GM12878 (cell line): ENCODE measurements around the gene FABP1. TPM values are rescaled to one million over a fixed set of nuclear protein-coding genes. Genes with fewer than 3 reads are reported as not detected.

ENCODE experiments used
- ATAC-seq: fragments of 200-7000 bp; cut with Tn5 transposase; 3 replicates; pipeline ENCODE4 v1.9.1; 2020; ENCODE audit warnings: mild to moderate bottlenecking, moderate library complexity
- BruUV-seq: library from RNA; stranded (reverse); fragments of 400-500 nt; replicated peaks from 2 replicates; lab custom pipeline; 2021; lab: Mats Ljungman, UMichigan
- CTCF ChIA-PET: fragments of 300-600 bp; sonication (Branson Sonifier 250); formaldehyde crosslinking; extraction: SDS; loops from one replicate; lab custom pipeline; 2021; ENCODE audit warnings: inconsistent platforms; lab: Yijun Ruan, JAX
- POLR2A ChIA-PET: fragments of 350-600 bp; formaldehyde crosslinking; extraction: SDS; loops from one replicate; lab custom pipeline; 2021; ENCODE audit warnings: inconsistent platforms; lab: Charles Lee
- RAD21 ChIA-PET: fragments of 300-600 bp; sonication (Branson Sonifier 250); formaldehyde crosslinking; loops from one replicate; lab custom pipeline; 2023; ENCODE audit warnings: antibody characterized with exemption; ENCODE audit not compliant: unreplicated experiment; lab: Charles Lee
- SMC1A ChIA-PET: fragments of 300-600 bp; sonication (Branson Sonifier 250); formaldehyde crosslinking; loops from one replicate; lab custom pipeline; 2023; ENCODE audit not compliant: unreplicated experiment, uncharacterized antibody; lab: Charles Lee
- DNase-seq: peaks from one replicate; pipeline ENCODE4 v3.0.0-alpha.2; 2011; ENCODE audit warnings: low read depth, low spot score
- FAIRE-seq: peaks from 3 replicates; lab custom pipeline; 2011; peaks lifted over from hg19 to GRCh38; lab: Jason Lieb, UNC
- H2AFZ ChIP-seq: 2 replicates; pipeline ENCODE4 v1.6.0; 2011; ENCODE audit warnings: low read depth, low read length, control low read depth; ENCODE audit not compliant: control insufficient read depth
- H3K27ac ChIP-seq: 2 replicates; pipeline ENCODE4 v1.5.1; 2011; ENCODE audit warnings: control low read depth; ENCODE audit not compliant: control insufficient read depth, insufficient read depth
- H3K27me3 ChIP-seq, 2 experiments: replicated peaks in 1 of 2; 2 replicates each; pipeline versions ENCODE4 v1.6.0 to v1.6.1; 2011; ENCODE audit warnings: low read length in 1 of 2; ENCODE audit not compliant: control insufficient read depth in 2 of 2, insufficient read depth in 2 of 2
- H3K36me3 ChIP-seq, 2 experiments: 2 replicates each; pipeline ENCODE4 v1.5.1; 2011; ENCODE audit warnings: low read length in 1 of 2; ENCODE audit not compliant: control insufficient read depth in 2 of 2, insufficient read depth in 2 of 2
- H3K4me1 ChIP-seq: 2 replicates; pipeline ENCODE4 v1.6.1; 2011; ENCODE audit warnings: mild to moderate bottlenecking, low read length, moderate library complexity, mixed read lengths; ENCODE audit not compliant: control insufficient read depth, insufficient read depth
- H3K4me2 ChIP-seq: 2 replicates; pipeline ENCODE4 v1.6.0; 2011; ENCODE audit warnings: control low read depth; ENCODE audit not compliant: control insufficient read depth, insufficient read depth
- H3K4me3 ChIP-seq: fragments of 200-600 bp; sonication (generic); 2 replicates; pipeline ENCODE4 v1.5.1; 2016
- H3K79me2 ChIP-seq: 2 replicates; pipeline ENCODE4 v1.6.0; 2011; ENCODE audit warnings: low read length; ENCODE audit not compliant: control insufficient read depth, insufficient read depth
- H3K9ac ChIP-seq: 2 replicates; pipeline ENCODE4 v1.8.0; 2011; ENCODE audit warnings: low read length, control low read depth, mixed read lengths; ENCODE audit not compliant: control insufficient read depth, insufficient read depth
- H3K9me3 ChIP-seq: replicated peaks from 3 replicates; pipeline ENCODE4 v1.5.1; 2011; ENCODE audit warnings: mild to moderate bottlenecking, low read length; ENCODE audit not compliant: control insufficient read depth, insufficient read depth
- H4K20me1 ChIP-seq: 2 replicates; pipeline ENCODE4 v1.6.0; 2011; ENCODE audit not compliant: control insufficient read depth, insufficient read depth
- CHD1 ChIP-seq: IDR thresholded peaks from 2 replicates; pipeline ENCODE4 v1.6.1; 2012; ENCODE audit warnings: low read depth, low read length, improper control_type of control experiment
- GABPA ChIP-seq: IDR thresholded peaks from 2 replicates; pipeline ENCODE4 v1.6.1; 2014; ENCODE audit warnings: antibody characterized with exemption, low read depth, mild to moderate bottlenecking, inconsistent platforms
- HCFC1 ChIP-seq: fragments of 150-350 bp; IDR thresholded peaks from 2 replicates; pipeline ENCODE4 v1.6.1; 2014; ENCODE audit warnings: low read length
- KAT2A ChIP-seq: conservative IDR thresholded peaks from 2 replicates; pipeline ENCODE4 v1.6.1; 2011; ENCODE audit warnings: low read depth, low read length; ENCODE audit not compliant: control insufficient read depth
- MYC ChIP-seq: IDR thresholded peaks from 2 replicates; pipeline ENCODE4 v1.6.1; 2011; ENCODE audit warnings: mild to moderate bottlenecking, low read length, moderate library complexity, inconsistent platforms; ENCODE audit not compliant: insufficient read depth, insufficient replicate concordance, insufficient read length, severe bottlenecking
- SKIL ChIP-seq: fragments of 450-650 bp; IDR thresholded peaks from 2 replicates; pipeline ENCODE4 v1.6.1; 2017; ENCODE audit warnings: mild to moderate bottlenecking, low read depth, inconsistent platforms; ENCODE audit not compliant: poor library complexity, severe bottlenecking
- SMAD1 ChIP-seq: fragments of 450-650 bp; IDR thresholded peaks from 2 replicates; pipeline ENCODE4 v1.6.1; 2018; ENCODE audit warnings: mild to moderate bottlenecking, low read depth; ENCODE audit not compliant: partially characterized antibody
- TCF12 ChIP-seq: IDR thresholded peaks from 2 replicates; pipeline ENCODE4 v1.6.1; 2011; ENCODE audit warnings: low read depth, mild to moderate bottlenecking, low read length
- WGBS: methylation state at CpG from one replicate; pipeline ENCODE4 v1.1.6; 2016; ENCODE audit warnings: low lambda C conversion rate; ENCODE audit not compliant: insufficient replicate concordance, insufficient coverage; ENCODE audit errors: missing lambda C conversion rate; 5-methylcytosine and 5-hydroxymethylcytosine counted together
- in situ Hi-C: fragments of 300-500 bp; cut with MboI; formaldehyde crosslinking; loops from 9 replicates; pipeline ENCODE4 v1.14.3; 2018; ENCODE audit warnings: mixed read lengths
- intact Hi-C: fragments of 100-400 bp; cut with micrococcal nuclease; formaldehyde crosslinking; loops from one replicate; pipeline ENCODE4 v1.14.2; 2022; ENCODE audit not compliant: unreplicated experiment
- polyA plus RNA-seq, 11 experiments: library from polyadenylated mRNA; depleted of rRNA in 4 of 11; unstranded in 6 of 11; stranded (reverse) in 5 of 11; fragments of >200 nt; fragmentation: Nextera tagmentation in 4 of 11; fragmentation: Illumina TruSeq in 1 of 11; extraction: Ambion mirVana in 4 of 11; extraction: Trizol in 1 of 11; gene quantifications; 1 replicate in 1 of 11; 2 replicates in 10 of 11; pipeline versions ENCODE4 v1.2.1 to v1.2.3, GENCODE V29; 2011 to 2016; ENCODE audit warnings: inconsistent platforms in 2 of 11, missing spikeins in 2 of 11, low read depth in 1 of 11
- total RNA-seq, 4 experiments: library from RNA; depleted of rRNA in 3 of 4; stranded (reverse); fragments of >200 nt in 3 of 4; fragmentation: Illumina TruSeq in 1 of 4; extraction: Trizol in 1 of 4; gene quantifications; 2 replicates each; pipeline versions ENCODE4 v1.2.1 to v1.2.3, GENCODE V29; 2013 to 2021
- TF ChIP-seq, protein P1 (sequence below): IDR thresholded peaks from 2 replicates; pipeline ENCODE4 v1.6.1; 2011; ENCODE audit warnings: mild to moderate bottlenecking, low read depth, low read length, moderate library complexity; ENCODE audit not compliant: insufficient replicate concordance
- TF ChIP-seq, protein P2 (sequence below), 3 experiments: IDR thresholded peaks in 2 of 3; conservative IDR thresholded peaks in 1 of 3; 2 replicates each; pipeline ENCODE4 v1.5.1; 2011; ENCODE audit warnings: low read depth in 3 of 3, low read length in 3 of 3, mild to moderate bottlenecking in 3 of 3, control low read depth in 2 of 3, moderate library complexity in 2 of 3, inconsistent platforms in 1 of 3, mixed read lengths in 1 of 3; ENCODE audit not compliant: control insufficient read depth in 2 of 3, insufficient read depth in 1 of 3; ENCODE audit errors: extremely low read depth in 1 of 3
- TF ChIP-seq, protein P3 (sequence below): IDR thresholded peaks from 2 replicates; pipeline ENCODE4 v1.6.1; 2012; ENCODE audit warnings: low read length, inconsistent platforms
- TF ChIP-seq, protein P4 (sequence below): IDR thresholded peaks from 2 replicates; pipeline ENCODE4 v1.6.1; 2012; ENCODE audit warnings: low read depth, low read length, improper control_type of control experiment

The FABP1 gene
- total and polyA plus RNA-seq, 10 of the 15 experiments (the other 5 are each of a cell fraction or from before 2014, with no cell fraction given), result not detected

GRCh38 chr2:88131201-88131998 lies 3.5 kb upstream of the FABP1 start:
- no peaks in the 10 kb centered on the region; a peak in 1 of 4 replicates for H3K27me3 ChIP-seq
- no peaks in the 10 kb centered on the region for H4K20me1 ChIP-seq
- RAD21 ChIA-PET, result no interaction called here
- no peak for DNase-seq
- in situ Hi-C loops (no loop called here), intact Hi-C loops (no loop called here)
- POLR2A ChIA-PET, result no interaction called here
- BruUV-seq, result no TSS peak
- H3K9me3 ChIP-seq, result no peaks in the 10 kb centered on the region
- CTCF ChIA-PET, result interaction anchor here (1.2 kb wide), 1 partner anchor 60 kb away, joined by 3 read pairs; no protein-coding TSS in a partner anchor
- H3K36me3 ChIP-seq, result no peaks in the 10 kb centered on the region
- no peak overlapping the region for H3K9ac ChIP-seq
- no peak overlapping the region for H2AFZ ChIP-seq
- WGBS, result 33% methylated on average over 9 of the region's 9 CpGs
- H3K79me2 ChIP-seq, result no peaks in the 10 kb centered on the region
- no peak overlapping the region for H3K27ac ChIP-seq
- SMC1A ChIA-PET, result no interaction called here
- H3K4me1 ChIP-seq, result no peaks in the 10 kb centered on the region
- FAIRE-seq, result no peak
- H3K4me3 ChIP-seq, result no peak overlapping the region
- H3K4me2 ChIP-seq, result no peak overlapping the region
- ATAC-seq, result no peak
- TF ChIP-seq KAT2A, result no peak
- TF ChIP-seq CHD1, result no peak
- TF ChIP-seq MYC, result no peak
- TF ChIP-seq SKIL, result no peak
- TF ChIP-seq GABPA, result no peak
- no peak for TF ChIP-seq HCFC1
- TF ChIP-seq, protein P1, sequence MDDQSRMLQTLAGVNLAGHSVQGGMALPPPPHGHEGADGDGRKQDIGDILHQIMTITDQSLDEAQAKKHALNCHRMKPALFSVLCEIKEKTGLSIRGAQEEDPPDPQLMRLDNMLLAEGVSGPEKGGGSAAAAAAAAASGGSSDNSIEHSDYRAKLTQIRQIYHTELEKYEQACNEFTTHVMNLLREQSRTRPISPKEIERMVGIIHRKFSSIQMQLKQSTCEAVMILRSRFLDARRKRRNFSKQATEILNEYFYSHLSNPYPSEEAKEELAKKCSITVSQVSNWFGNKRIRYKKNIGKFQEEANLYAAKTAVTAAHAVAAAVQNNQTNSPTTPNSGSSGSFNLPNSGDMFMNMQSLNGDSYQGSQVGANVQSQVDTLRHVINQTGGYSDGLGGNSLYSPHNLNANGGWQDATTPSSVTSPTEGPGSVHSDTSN, result no peak
- no peak for TF ChIP-seq SMAD1
- TF ChIP-seq, protein P2, sequence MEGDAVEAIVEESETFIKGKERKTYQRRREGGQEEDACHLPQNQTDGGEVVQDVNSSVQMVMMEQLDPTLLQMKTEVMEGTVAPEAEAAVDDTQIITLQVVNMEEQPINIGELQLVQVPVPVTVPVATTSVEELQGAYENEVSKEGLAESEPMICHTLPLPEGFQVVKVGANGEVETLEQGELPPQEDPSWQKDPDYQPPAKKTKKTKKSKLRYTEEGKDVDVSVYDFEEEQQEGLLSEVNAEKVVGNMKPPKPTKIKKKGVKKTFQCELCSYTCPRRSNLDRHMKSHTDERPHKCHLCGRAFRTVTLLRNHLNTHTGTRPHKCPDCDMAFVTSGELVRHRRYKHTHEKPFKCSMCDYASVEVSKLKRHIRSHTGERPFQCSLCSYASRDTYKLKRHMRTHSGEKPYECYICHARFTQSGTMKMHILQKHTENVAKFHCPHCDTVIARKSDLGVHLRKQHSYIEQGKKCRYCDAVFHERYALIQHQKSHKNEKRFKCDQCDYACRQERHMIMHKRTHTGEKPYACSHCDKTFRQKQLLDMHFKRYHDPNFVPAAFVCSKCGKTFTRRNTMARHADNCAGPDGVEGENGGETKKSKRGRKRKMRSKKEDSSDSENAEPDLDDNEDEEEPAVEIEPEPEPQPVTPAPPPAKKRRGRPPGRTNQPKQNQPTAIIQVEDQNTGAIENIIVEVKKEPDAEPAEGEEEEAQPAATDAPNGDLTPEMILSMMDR (IDR thresholded peaks at IDR 0.05 in 2 of 3, conservative IDR thresholded peaks at IDR 0.05 in 1 of 3; ENCODE audit: control insufficient read depth in 2 of 3, extremely low read depth in 1 of 3, insufficient read depth in 1 of 3, low read depth in 3 of 3, low read length in 3 of 3), result no peak
- TF ChIP-seq, protein P3, sequence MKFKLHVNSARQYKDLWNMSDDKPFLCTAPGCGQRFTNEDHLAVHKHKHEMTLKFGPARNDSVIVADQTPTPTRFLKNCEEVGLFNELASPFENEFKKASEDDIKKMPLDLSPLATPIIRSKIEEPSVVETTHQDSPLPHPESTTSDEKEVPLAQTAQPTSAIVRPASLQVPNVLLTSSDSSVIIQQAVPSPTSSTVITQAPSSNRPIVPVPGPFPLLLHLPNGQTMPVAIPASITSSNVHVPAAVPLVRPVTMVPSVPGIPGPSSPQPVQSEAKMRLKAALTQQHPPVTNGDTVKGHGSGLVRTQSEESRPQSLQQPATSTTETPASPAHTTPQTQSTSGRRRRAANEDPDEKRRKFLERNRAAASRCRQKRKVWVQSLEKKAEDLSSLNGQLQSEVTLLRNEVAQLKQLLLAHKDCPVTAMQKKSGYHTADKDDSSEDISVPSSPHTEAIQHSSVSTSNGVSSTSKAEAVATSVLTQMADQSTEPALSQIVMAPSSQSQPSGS, result no peak
- TF ChIP-seq, protein P4, sequence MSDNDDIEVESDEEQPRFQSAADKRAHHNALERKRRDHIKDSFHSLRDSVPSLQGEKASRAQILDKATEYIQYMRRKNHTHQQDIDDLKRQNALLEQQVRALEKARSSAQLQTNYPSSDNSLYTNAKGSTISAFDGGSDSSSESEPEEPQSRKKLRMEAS, result no peak
- TF ChIP-seq TCF12, result no peak
